Dermis blood vessel endothelial cell (primary cell): ENCODE measurements around the gene CMKLR1. TPM values are rescaled to one million over a fixed set of nuclear protein-coding genes. Genes with fewer than 3 reads are reported as not detected.
A peak's percentile ranks its signal among the peaks of the same experiment; 100 is the strongest.

ENCODE experiments used
- DNase-seq: peaks from one replicate; pipeline ENCODE4 v3.0.0; 2010
- total RNA-seq: library from RNA; depleted of rRNA; stranded (reverse); fragments of >200 nt; gene quantifications from 2 replicates; pipeline ENCODE4 v1.2.3, GENCODE V29; 2014

Gene CMKLR1
- 0.19 and 1.0 TPM in 2 replicates for total RNA-seq

GRCh38 chr12:108338915-108339657 lies at the start of gene CMKLR1:
TSS of gene CMKLR1 (minus strand) at chr12:108339311. CDS start at chr12:108293591, 45,720 bp downstream.
- no peak for DNase-seq

GRCh38 chr12:108387771-108388170 lies 48.7 kb upstream of the CMKLR1 start:
- DNase-seq: no peak

GRCh38 chr12:108386709-108387360 lies 47.7 kb upstream of the CMKLR1 start:
- DNase-seq: no peak

GRCh38 chr12:108382437-108382801 lies 43.3 kb upstream of the CMKLR1 start:
- DNase-seq: no peak

GRCh38 chr12:108381787-108382436 lies 42.8 kb upstream of the CMKLR1 start:
- DNase-seq: peak; percentile 43

GRCh38 chr12:108380382-108380781 lies 41.3 kb upstream of the CMKLR1 start:
- DNase-seq: no peak

- DNase-seq: no peak
Measured at GRCh38 chr12:108379823-108380222, 40.7 kb upstream of the CMKLR1 start.

- no peak for DNase-seq
Measured at GRCh38 chr12:108378926-108379325, 39.8 kb upstream of the CMKLR1 start.

- DNase-seq: no peak
Measured at GRCh38 chr12:108377260-108377659, 38.1 kb upstream of the CMKLR1 start.

GRCh38 chr12:108375986-108376663 lies 37.0 kb upstream of the CMKLR1 start:
- no peak for DNase-seq

- no peak for DNase-seq
Measured at GRCh38 chr12:108374596-108375320, 35.6 kb upstream of the CMKLR1 start.

GRCh38 chr12:108373111-108373510 lies 34.0 kb upstream of the CMKLR1 start:
- DNase-seq: no peak

- DNase-seq: no peak
Measured at GRCh38 chr12:108371801-108372344, 32.8 kb upstream of the CMKLR1 start.

GRCh38 chr12:108370415-108370814 lies 31.3 kb upstream of the CMKLR1 start:
- DNase-seq: no peak

- DNase-seq: no peak
Measured at GRCh38 chr12:108369736-108370396, 30.8 kb upstream of the CMKLR1 start.

GRCh38 chr12:108368089-108368488 lies 29.0 kb upstream of the CMKLR1 start:
- no peak for DNase-seq

GRCh38 chr12:108367436-108367835 lies 28.3 kb upstream of the CMKLR1 start:
- DNase-seq: no peak

- DNase-seq: no peak
Measured at GRCh38 chr12:108365324-108365723, 26.2 kb upstream of the CMKLR1 start.

- no peak for DNase-seq
Measured at GRCh38 chr12:108364879-108365278, 25.8 kb upstream of the CMKLR1 start.

- no peak for DNase-seq
Measured at GRCh38 chr12:108363565-108363964, 24.5 kb upstream of the CMKLR1 start.

- DNase-seq: no peak
Measured at GRCh38 chr12:108363165-108363564, 24.1 kb upstream of the CMKLR1 start.

- no peak for DNase-seq
Measured at GRCh38 chr12:108361606-108362005, 22.5 kb upstream of the CMKLR1 start.
